Measurements from ENCODE around the gene FRMPD2. TPM values are rescaled to one million over a fixed set of nuclear protein-coding genes. Genes with fewer than 3 reads are reported as not detected.

Gene FRMPD2
- total and polyA plus RNA-seq, 3 donors from 2014 or later = 6.4 to 18.7 (median 8.3) TPM

DNA sequence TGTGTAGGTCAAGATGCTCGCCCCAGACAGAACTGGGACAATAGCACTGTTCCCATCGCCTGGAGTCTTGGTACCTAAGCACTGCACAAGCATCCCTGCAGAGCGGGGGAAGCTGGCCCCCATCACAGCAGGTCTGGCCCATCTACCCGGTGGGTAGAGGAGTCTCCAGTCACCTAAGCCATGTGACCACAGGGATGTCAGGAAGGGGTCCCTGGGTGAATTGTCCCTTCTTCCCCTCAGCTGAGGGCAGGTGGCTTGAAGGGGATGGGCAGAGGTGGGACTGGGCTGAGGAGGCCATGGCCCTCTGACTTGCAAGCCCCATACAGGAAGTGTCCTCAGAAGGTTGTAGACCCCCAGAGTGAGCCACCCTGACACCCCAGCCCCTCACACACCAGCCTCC is 39.7 kb downstream of the FRMPD2 start:
- no peak overlapping the region for H3K4me3 ChIP-seq
- H3K4me1 ChIP-seq = no peaks in the 10 kb centered on the region
- no peak for TF ChIP-seq CTCF (IDR thresholded peaks at IDR 0.05)
- TF ChIP-seq POLR2A (IDR thresholded peaks at IDR 0.05) = no peak
- no peak for DNase-seq
- no peaks in the 10 kb centered on the region for H3K36me3 ChIP-seq (ENCODE audit: low read depth, missing control alignments)
- no peaks in the 10 kb centered on the region for H3K27me3 ChIP-seq
- H3K9me3 ChIP-seq = no peaks in the 10 kb centered on the region
- intact Hi-C loops (cut with DNase I; ENCODE audit: low total_unique reads) = no loop called here
- H3K27ac ChIP-seq = no peak overlapping the region
- 87% methylated on average over 4 of the region's 4 CpGs; no CpG with 5 or more reads in 1 of the 2 donors for WGBS, 2 donors

- DNase-seq = no peak
- intact Hi-C loops (cut with DNase I; ENCODE audit: low total_unique reads) = no loop called here
- Histone ChIP-seq H3K36me3 (ENCODE audit: low read depth, missing control alignments) (no peaks in the 10 kb centered on the region), H3K27ac (no peak overlapping the region), H3K4me3 (no peak overlapping the region), H3K9me3 (no peaks in the 10 kb centered on the region), H3K27me3 (no peaks in the 10 kb centered on the region), H3K4me1 (no peaks in the 10 kb centered on the region)
- WGBS, 2 donors = 67% methylated on average over 1 of the region's 1 CpG
- TF ChIP-seq CTCF (IDR thresholded peaks at IDR 0.05) (no peak), POLR2A (IDR thresholded peaks at IDR 0.05) (no peak)
Observed at GRCh38 chr10:48234295-48234694, 40.2 kb downstream of the FRMPD2 start.

DNA sequence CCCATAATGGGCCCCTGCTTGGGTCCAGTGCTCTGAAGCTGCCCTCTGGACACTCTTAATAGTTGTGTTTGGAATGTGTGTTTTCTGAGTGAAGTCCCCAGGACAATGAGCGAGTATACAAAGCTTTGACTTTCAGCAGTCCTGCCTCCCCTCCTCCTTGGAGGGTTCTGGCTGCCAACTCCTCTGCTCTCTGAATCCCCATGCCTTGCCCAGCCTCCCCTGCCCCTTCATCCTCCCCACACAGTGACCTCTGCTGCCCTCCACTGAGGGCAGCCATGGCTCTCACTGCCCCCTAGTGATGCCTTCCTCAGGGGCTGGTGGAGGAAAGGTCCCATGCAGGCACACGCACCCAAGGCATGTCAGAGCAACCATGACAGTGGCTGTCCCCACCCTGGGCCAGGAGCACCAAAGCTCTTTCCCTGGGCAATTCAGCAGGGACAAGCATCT is 40.9 kb downstream of the FRMPD2 start:
- no peak overlapping the region for H3K27ac ChIP-seq
- intact Hi-C loops (cut with DNase I; ENCODE audit: low total_unique reads) = no loop called here
- TF ChIP-seq POLR2A (IDR thresholded peaks at IDR 0.05) (no peak), CTCF (IDR thresholded peaks at IDR 0.05) (no peak)
- H3K9me3 ChIP-seq = no peaks in the 10 kb centered on the region
- H3K27me3 ChIP-seq = no peaks in the 10 kb centered on the region
- H3K36me3 ChIP-seq (ENCODE audit: low read depth, missing control alignments) = no peaks in the 10 kb centered on the region
- H3K4me3 ChIP-seq = no peak overlapping the region
- WGBS, 2 donors = 95 to 100% methylated on average over 1 to 2 of the region's 2 CpGs
- no peaks in the 10 kb centered on the region for H3K4me1 ChIP-seq
- no peak for DNase-seq

GRCh38 chr10:48232717-48233447 is 41.6 kb downstream of the FRMPD2 start:
- no peaks in the 10 kb centered on the region for H3K4me1 ChIP-seq
- H3K27ac ChIP-seq = no peak overlapping the region
- TF ChIP-seq POLR2A (IDR thresholded peaks at IDR 0.05) = no peak
- no peak for TF ChIP-seq CTCF (IDR thresholded peaks at IDR 0.05)
- no peaks in the 10 kb centered on the region for H3K36me3 ChIP-seq (ENCODE audit: low read depth, missing control alignments)
- H3K27me3 ChIP-seq = no peaks in the 10 kb centered on the region
- no peak for DNase-seq
- intact Hi-C loops (cut with DNase I; ENCODE audit: low total_unique reads) = no loop called here
- no peaks in the 10 kb centered on the region for H3K9me3 ChIP-seq
- no peak overlapping the region for H3K4me3 ChIP-seq
- WGBS, 2 donors = 93 to 96% methylated on average over 2 to 3 of the region's 3 CpGs
